GM12874 (cell line): Measurements from ENCODE around the gene NINL.

Experiments
- CTCF ChIP-seq: IDR thresholded peaks from 2 replicates; pipeline ENCODE4 v1.5.1; 2011; ENCODE audit warnings: low read depth, mild to moderate bottlenecking, control low read depth, low read length, moderate library complexity; ENCODE audit not compliant: insufficient read depth

The NINL gene

GRCh38 chr20:25579081-25579770, 6.1 kb downstream of the NINL start:
- no peak for TF ChIP-seq CTCF

GRCh38 chr20:25576783-25577530, 8.4 kb downstream of the NINL start:
- no peak for TF ChIP-seq CTCF

GRCh38 chr20:25574411-25574810, 10.9 kb downstream of the NINL start:
- no peak for TF ChIP-seq CTCF

- TF ChIP-seq CTCF: no peak
These were observed 11.8 kb downstream of the NINL start for GRCh38 chr20:25573288-25574251.

- no peak for TF ChIP-seq CTCF
These were observed 13.5 kb downstream of the NINL start for GRCh38 chr20:25571817-25572216.

- TF ChIP-seq CTCF: no peak
These were observed 14.1 kb downstream of the NINL start for GRCh38 chr20:25571240-25571639.

GRCh38 chr20:25570148-25570530, 15.2 kb downstream of the NINL start:
- TF ChIP-seq CTCF: no peak
